AG10803 (cell line): ENCODE data around the gene SGCD.

Experiments
- DNase-seq: peaks from one replicate; pipeline ENCODE4 v3.0.0; 2010; ENCODE audit warnings: low read depth
- H3K4me3 ChIP-seq: 2 replicates; pipeline ENCODE4 v1.5.1; 2011; ENCODE audit warnings: mild to moderate bottlenecking, low read length, control low read depth
- TF ChIP-seq, protein P1 (sequence below): conservative IDR thresholded peaks from 2 replicates; pipeline ENCODE4 v1.5.1; 2011; ENCODE audit warnings: mild to moderate bottlenecking, low read length, control low read depth, inconsistent platforms

Gene SGCD

DNA sequence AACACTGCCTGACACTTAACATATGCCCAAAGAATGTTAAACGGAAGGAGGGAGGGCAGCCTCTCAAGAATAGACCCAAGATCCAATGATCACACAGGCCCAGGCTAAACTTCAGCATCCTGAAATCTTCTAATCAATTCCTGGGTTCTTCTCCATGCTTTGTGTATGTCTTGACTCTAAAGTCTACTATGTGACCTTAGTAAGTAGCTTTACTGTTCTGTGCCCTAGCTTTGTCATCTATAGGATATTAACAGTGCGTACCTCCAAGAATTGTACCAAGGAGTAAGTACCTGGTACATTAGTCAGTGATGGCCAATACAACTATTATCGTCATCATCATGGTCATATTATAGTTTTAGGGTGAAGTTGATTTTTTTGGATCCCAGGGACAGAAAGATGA, 96.6 kb downstream of the SGCD start:
- no peak for DNase-seq
- no peak overlapping the region for H3K4me3 ChIP-seq
- TF ChIP-seq, protein P1, sequence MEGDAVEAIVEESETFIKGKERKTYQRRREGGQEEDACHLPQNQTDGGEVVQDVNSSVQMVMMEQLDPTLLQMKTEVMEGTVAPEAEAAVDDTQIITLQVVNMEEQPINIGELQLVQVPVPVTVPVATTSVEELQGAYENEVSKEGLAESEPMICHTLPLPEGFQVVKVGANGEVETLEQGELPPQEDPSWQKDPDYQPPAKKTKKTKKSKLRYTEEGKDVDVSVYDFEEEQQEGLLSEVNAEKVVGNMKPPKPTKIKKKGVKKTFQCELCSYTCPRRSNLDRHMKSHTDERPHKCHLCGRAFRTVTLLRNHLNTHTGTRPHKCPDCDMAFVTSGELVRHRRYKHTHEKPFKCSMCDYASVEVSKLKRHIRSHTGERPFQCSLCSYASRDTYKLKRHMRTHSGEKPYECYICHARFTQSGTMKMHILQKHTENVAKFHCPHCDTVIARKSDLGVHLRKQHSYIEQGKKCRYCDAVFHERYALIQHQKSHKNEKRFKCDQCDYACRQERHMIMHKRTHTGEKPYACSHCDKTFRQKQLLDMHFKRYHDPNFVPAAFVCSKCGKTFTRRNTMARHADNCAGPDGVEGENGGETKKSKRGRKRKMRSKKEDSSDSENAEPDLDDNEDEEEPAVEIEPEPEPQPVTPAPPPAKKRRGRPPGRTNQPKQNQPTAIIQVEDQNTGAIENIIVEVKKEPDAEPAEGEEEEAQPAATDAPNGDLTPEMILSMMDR: no peak

DNA sequence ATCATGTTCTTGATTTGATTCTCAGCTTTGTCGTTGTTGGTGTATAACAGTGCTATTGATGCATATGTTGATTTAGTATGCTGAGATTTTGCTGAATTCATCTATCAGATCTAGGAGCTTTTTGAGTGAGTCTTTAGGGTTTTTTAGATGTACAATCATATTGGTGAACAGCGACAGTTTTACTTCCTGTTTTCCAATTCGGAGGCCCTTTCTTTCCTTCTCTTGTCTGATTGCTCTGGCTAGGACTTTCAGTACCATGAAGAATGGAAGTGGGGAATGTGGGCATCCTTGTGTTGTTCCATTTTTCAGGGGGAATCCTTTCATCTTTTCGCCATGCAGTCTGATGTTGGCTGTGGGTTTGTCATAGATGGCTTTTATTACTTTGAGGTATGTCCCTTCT, 100.4 kb downstream of the SGCD start:
- TF ChIP-seq, protein P1: no peak
- DNase-seq: no peak
- no peak overlapping the region for H3K4me3 ChIP-seq

DNA sequence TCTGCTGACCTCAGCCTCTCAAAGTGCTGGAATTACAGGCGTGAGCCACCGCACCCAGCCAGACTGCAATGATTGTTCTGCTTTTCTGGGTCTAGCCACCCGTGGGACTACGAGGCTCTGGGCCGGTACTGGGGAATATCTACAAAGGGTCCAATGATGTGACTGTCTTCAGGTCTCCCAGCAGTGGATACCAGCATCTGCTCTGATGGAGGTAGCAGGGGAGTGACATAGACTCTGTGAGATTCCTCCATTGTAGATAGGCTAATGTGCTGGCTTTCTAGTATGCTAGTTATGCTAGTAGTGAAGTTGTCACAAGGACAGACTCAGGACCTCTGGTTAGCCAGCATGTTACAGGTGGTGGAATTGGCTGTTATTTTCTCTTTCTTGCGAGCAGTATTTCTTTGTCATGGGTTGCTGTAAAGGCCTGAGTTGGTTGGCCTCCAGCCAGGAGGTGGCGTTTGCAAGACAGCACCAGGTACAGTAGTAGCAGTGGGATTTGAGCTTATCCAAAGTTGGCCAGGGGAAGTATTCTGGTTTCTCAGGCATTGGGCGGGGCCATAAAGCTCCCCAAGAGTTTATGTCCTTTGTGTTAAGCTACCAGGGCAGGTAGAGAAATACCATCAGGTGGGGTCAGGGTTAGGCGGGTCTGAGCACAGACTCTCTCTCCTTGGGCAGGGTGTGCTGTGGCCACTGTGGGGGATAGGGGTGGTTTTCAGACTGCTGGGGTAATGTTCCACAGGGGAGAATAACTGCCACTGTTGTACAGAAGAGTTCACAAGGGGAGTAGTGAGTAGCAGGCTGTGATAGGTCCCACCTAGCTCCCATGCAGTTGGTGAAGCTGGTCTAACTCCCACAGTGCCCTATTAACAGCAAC, 105.2 kb downstream of the SGCD start:
- TF ChIP-seq, protein P1: no peak
- no peak for DNase-seq

DNA sequence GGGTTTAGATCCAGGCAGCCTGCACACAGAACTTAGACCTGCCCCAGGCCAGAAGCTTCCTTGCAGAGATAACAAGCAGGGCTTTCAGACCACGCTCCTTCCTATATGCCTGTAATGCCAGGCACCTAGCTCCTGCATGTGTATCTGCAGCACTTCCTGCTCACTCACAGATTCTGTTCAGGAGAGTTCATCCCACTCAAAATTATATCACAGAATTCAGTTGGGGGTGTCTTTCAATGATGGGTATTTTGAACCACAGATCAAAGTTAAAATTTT, 105.8 kb downstream of the SGCD start:
- no peak overlapping the region for H3K4me3 ChIP-seq
- no peak for DNase-seq
- TF ChIP-seq, protein P1: no peak

More for the DNA sequence above, 105.2 kb downstream of the SGCD start:
- H3K4me3 ChIP-seq: no peak overlapping the region

DNA sequence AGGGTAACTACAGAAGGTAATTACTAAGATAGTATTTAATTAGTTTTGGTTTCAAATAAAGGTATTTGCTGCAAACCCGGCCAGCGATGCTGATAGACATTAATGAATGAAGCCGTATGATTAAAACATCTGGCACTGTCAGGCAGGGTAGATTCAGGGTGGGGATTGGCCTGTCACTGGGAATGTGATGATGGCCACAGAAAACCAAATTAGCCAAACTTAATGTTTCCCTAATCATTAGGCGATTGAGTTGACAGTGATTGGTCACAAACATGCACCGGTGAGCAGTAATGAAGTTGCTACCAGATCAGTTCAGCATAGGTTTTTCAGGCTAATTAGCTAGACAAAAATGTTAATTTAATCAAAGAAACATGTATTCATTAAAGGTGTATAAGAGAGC, 107.5 kb downstream of the SGCD start:
- H3K4me3 ChIP-seq: no peak overlapping the region
- TF ChIP-seq, protein P1: no peak
- no peak for DNase-seq

DNA sequence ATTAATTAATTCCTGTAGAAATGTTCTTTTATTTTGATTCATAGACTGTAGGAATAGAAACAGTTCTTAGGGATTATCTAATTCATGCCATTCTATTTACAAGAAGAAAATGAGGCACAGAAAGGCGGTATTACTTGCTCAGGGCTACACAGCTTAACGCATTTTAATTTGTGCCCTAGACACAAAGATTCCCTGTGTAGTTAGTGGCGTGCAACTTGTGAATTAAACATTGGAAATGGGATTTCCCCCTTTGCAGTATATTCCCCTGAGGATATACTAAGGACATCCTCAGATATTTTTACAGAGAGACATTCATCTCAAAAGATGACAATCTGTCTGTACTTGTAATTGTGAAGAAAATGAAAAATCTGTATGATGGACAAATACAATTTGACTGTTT, 108.1 kb downstream of the SGCD start:
- DNase-seq: no peak
- TF ChIP-seq, protein P1: no peak
- H3K4me3 ChIP-seq: no peak overlapping the region

DNA sequence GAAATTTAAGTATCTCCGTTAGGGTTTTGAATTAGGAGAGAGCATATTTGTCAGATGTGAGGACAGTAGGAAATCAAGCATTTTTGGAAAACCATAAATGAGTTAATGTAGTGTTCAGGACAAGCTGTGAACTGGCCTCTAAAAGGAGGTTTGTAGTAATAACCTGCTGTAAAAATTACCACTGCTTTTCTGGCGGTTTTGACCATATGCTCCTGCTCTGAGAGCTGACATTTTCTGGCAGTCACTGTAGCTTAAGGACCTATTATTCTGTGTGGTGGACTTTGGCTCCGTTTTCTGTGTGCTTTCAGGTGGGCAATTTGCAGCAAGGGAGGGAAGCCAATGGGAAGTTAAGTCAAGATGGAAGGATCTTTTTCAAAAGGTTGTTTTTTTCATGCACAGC, 111.1 kb downstream of the SGCD start:
- TF ChIP-seq, protein P1: no peak
- no peak overlapping the region for H3K4me3 ChIP-seq
- DNase-seq: no peak
